ENCODE results near the gene GON4L. TPM values are rescaled to one million over a fixed set of nuclear protein-coding genes. Genes with fewer than 3 reads are reported as not detected.
"Not testable (repeated sequence)": the region's sequence is repeated elsewhere in the genome, so short reads cannot be mapped to it uniquely, and the experiment has no call there.

The GON4L gene
- total RNA-seq, 4 donors from 2014 or later, result 24.9 to 43.9 (median 33.6) TPM

GRCh38 chr1:155740995-155741394, 116.0 kb downstream of the GON4L start:
- no peak for DNase-seq (ENCODE audit: low spot score in 2 of 2)
- WGBS, 2 donors, result 86 to 91% methylated on average over 8 of the region's 8 CpGs
- intact Hi-C loops (cut with DNase I; ENCODE audit: low total_unique reads), result no loop called here
- H3K4me3 ChIP-seq (ENCODE audit: low read depth, poor library complexity, severe bottlenecking), result no peak overlapping the region
- TF ChIP-seq CTCF (IDR thresholded peaks at IDR 0.05), result no peak
- no peak for TF ChIP-seq POLR2A (IDR thresholded peaks at IDR 0.05)

- WGBS, 2 donors, result 60% methylated on average over 12 of the region's 12 CpGs
- peak; percentile 31 to 70 for DNase-seq (ENCODE audit: low spot score in 2 of 2)
These were observed 127.7 kb downstream of the GON4L start for GRCh38 chr1:155729031-155729898.

GRCh38 chr1:155725142-155725541, 131.9 kb downstream of the GON4L start:
- peak in 1 of 2 donors; percentile 32 for DNase-seq (ENCODE audit: low spot score in 2 of 2)
- intact Hi-C loops (cut with DNase I; ENCODE audit: low total_unique reads), result no loop called here
- 96 to 98% methylated on average over 3 of the region's 3 CpGs for WGBS, 2 donors
- no peak overlapping the region for H3K4me3 ChIP-seq (ENCODE audit: low read depth, poor library complexity, severe bottlenecking)
- TF ChIP-seq POLR2A (IDR thresholded peaks at IDR 0.05), result no peak
- no peak for TF ChIP-seq CTCF (IDR thresholded peaks at IDR 0.05)

More at GRCh38 chr1:155729031-155729898, 127.7 kb downstream of the GON4L start:
- intact Hi-C loops (cut with DNase I; ENCODE audit: low total_unique reads), result no loop called here
- H3K4me3 ChIP-seq (ENCODE audit: low read depth, poor library complexity, severe bottlenecking), result no peak overlapping the region
- TF ChIP-seq POLR2A (IDR thresholded peaks at IDR 0.05) (no peak), CTCF (IDR thresholded peaks at IDR 0.05) (no peak)

- 97 to 99% methylated on average over 4 of the region's 4 CpGs for WGBS, 2 donors
- DNase-seq (ENCODE audit: low spot score in 2 of 2), result peak in 1 of 2 donors; percentile 50
- no peak for TF ChIP-seq CTCF (IDR thresholded peaks at IDR 0.05)
- no peak for TF ChIP-seq POLR2A (IDR thresholded peaks at IDR 0.05)
- no peak overlapping the region for H3K4me3 ChIP-seq (ENCODE audit: low read depth, poor library complexity, severe bottlenecking)
- intact Hi-C loops (cut with DNase I; ENCODE audit: low total_unique reads), result no loop called here
These were observed 137.3 kb downstream of the GON4L start for GRCh38 chr1:155719703-155720102.

- H3K4me3 ChIP-seq (ENCODE audit: low read depth, poor library complexity, severe bottlenecking); DNase-seq (ENCODE audit: low spot score in 2 of 2); intact Hi-C loops (cut with DNase I; ENCODE audit: low total_unique reads): not testable (repeated sequence)
- 83 to 90% methylated on average over 6 of the region's 6 CpGs for WGBS, 2 donors
These were observed 138.4 kb downstream of the GON4L start for GRCh38 chr1:155718524-155719115.

GRCh38 chr1:155717041-155717440, 140.0 kb downstream of the GON4L start:
- WGBS, 2 donors, result 95 to 96% methylated on average over 7 of the region's 7 CpGs
- TF ChIP-seq CTCF (IDR thresholded peaks at IDR 0.05) (no peak), POLR2A (IDR thresholded peaks at IDR 0.05) (no peak)
- DNase-seq (ENCODE audit: low spot score in 2 of 2), result no peak
- H3K4me3 ChIP-seq (ENCODE audit: low read depth, poor library complexity, severe bottlenecking), result no peak overlapping the region
- intact Hi-C loops (cut with DNase I; ENCODE audit: low total_unique reads), result no loop called here
